ENCODE data around the gene TMED8. TPM values are rescaled to one million over a fixed set of nuclear protein-coding genes. Genes with fewer than 3 reads are reported as not detected.

TMED8 gene
- total and polyA plus RNA-seq, 2 donors from 2014 or later: 6.7 to 17.1 TPM

- Histone ChIP-seq H3K4me3 (ENCODE audit: low read length in 3 of 3) (no peak overlapping the region), H3K4me1 (ENCODE audit: control insufficient read depth in 2 of 3, insufficient read depth in 2 of 3, low read depth in 1 of 3, low read length in 3 of 3) (peaks cover 0 to 2% (median 0%) of the 10 kb centered on the region in 3 donors), H3K27me3 (ENCODE audit: control insufficient read depth, insufficient read depth, low read length) (no peaks in the 10 kb centered on the region), H3K9me3 (ENCODE audit: control insufficient read depth in 2 of 3, insufficient read depth in 1 of 3, low read length in 3 of 3) (no peaks in the 10 kb centered on the region), H3K9ac (ENCODE audit: low read length in 3 of 3) (no peak overlapping the region), H3K36me3 (ENCODE audit: control insufficient read depth in 2 of 3, insufficient read depth in 3 of 3, low read length in 3 of 3) (peaks cover 5 to 23% (median 21%) of the 10 kb centered on the region in 3 donors), H3K27ac (ENCODE audit: low read depth in 2 of 2, low read length in 2 of 2) (no peak overlapping the region)
- FAIRE-seq: no peak
- TF ChIP-seq, protein P1, sequence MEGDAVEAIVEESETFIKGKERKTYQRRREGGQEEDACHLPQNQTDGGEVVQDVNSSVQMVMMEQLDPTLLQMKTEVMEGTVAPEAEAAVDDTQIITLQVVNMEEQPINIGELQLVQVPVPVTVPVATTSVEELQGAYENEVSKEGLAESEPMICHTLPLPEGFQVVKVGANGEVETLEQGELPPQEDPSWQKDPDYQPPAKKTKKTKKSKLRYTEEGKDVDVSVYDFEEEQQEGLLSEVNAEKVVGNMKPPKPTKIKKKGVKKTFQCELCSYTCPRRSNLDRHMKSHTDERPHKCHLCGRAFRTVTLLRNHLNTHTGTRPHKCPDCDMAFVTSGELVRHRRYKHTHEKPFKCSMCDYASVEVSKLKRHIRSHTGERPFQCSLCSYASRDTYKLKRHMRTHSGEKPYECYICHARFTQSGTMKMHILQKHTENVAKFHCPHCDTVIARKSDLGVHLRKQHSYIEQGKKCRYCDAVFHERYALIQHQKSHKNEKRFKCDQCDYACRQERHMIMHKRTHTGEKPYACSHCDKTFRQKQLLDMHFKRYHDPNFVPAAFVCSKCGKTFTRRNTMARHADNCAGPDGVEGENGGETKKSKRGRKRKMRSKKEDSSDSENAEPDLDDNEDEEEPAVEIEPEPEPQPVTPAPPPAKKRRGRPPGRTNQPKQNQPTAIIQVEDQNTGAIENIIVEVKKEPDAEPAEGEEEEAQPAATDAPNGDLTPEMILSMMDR (IDR thresholded peaks at IDR 0.05; ENCODE audit: borderline replicate concordance, extremely low read depth, insufficient read depth): no peak
- intact Hi-C loops (cut with DNase I): no loop called here
- DNase-seq: no peak
Measured at GRCh38 chr14:77299771-77300170, 77.1 kb downstream of the TMED8 start.

DNA sequence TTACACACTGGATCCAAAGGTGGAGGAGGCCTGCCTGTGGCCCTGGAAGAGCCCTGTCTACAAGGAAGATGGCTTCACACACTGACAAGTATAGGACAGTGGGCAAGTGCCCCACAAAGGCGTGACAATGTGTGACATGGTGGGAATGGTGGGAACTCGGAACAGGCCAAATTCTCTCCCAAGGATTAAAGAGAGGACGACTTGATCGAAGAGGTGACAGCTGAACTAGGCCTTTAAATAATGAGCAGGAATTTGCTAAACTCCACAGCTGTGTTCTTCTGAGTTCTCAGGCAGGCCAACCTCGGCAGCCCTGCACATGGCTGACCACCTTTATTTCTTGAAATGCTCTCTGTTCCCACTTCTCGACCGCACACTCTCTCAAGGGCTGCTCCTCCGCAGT is 80.0 kb downstream of the TMED8 start:
- TF ChIP-seq, protein P1 (IDR thresholded peaks at IDR 0.05; ENCODE audit: borderline replicate concordance, extremely low read depth, insufficient read depth): no peak
- peaks cover 5 to 26% (median 20%) of the 10 kb centered on the region in 3 donors for H3K36me3 ChIP-seq (ENCODE audit: control insufficient read depth in 2 of 3, insufficient read depth in 3 of 3, low read length in 3 of 3)
- H3K27me3 ChIP-seq (ENCODE audit: control insufficient read depth, insufficient read depth, low read length): no peaks in the 10 kb centered on the region
- no peak overlapping the region for H3K27ac ChIP-seq (ENCODE audit: low read depth in 2 of 2, low read length in 2 of 2)
- H3K4me3 ChIP-seq (ENCODE audit: low read length in 3 of 3): no peak overlapping the region
- no peak overlapping the region for H3K9ac ChIP-seq (ENCODE audit: low read length in 3 of 3)
- H3K9me3 ChIP-seq (ENCODE audit: control insufficient read depth in 2 of 3, insufficient read depth in 1 of 3, low read length in 3 of 3): no peaks in the 10 kb centered on the region
- H3K4me1 ChIP-seq (ENCODE audit: control insufficient read depth in 2 of 3, insufficient read depth in 2 of 3, low read depth in 1 of 3, low read length in 3 of 3): peaks cover 0 to 2% (median 0%) of the 10 kb centered on the region in 3 donors
- FAIRE-seq (no peak), DNase-seq (no peak)
- intact Hi-C loops (cut with DNase I): no loop called here

- TF ChIP-seq, protein P1 (IDR thresholded peaks at IDR 0.05; ENCODE audit: borderline replicate concordance, extremely low read depth, insufficient read depth): no peak
- H3K36me3 ChIP-seq (ENCODE audit: control insufficient read depth in 2 of 3, insufficient read depth in 3 of 3, low read length in 3 of 3): peaks cover 5 to 26% (median 20%) of the 10 kb centered on the region in 3 donors
Measured at GRCh38 chr14:77296155-77296554, 80.7 kb downstream of the TMED8 start.

GRCh38 chr14:77290705-77291104 is 86.2 kb downstream of the TMED8 start:
- Histone ChIP-seq H3K27me3 (ENCODE audit: control insufficient read depth, insufficient read depth, low read length) (no peaks in the 10 kb centered on the region), H3K27ac (ENCODE audit: low read depth in 2 of 2, low read length in 2 of 2) (no peak overlapping the region), H3K4me1 (ENCODE audit: control insufficient read depth in 2 of 3, insufficient read depth in 2 of 3, low read depth in 1 of 3, low read length in 3 of 3) (no peaks in the 10 kb centered on the region), H3K9me3 (ENCODE audit: control insufficient read depth in 2 of 3, insufficient read depth in 1 of 3, low read length in 3 of 3) (no peaks in the 10 kb centered on the region), H3K9ac (ENCODE audit: low read length in 3 of 3) (no peak overlapping the region), H3K4me3 (ENCODE audit: low read length in 3 of 3) (no peak overlapping the region), H3K36me3 (ENCODE audit: control insufficient read depth in 2 of 3, insufficient read depth in 3 of 3, low read length in 3 of 3) (peaks cover under 1 to 27% (median 17%) of the 10 kb centered on the region in 3 donors)
- intact Hi-C loops (cut with DNase I): no loop called here
- FAIRE-seq (no peak), DNase-seq (no peak)
- TF ChIP-seq, protein P1 (IDR thresholded peaks at IDR 0.05; ENCODE audit: borderline replicate concordance, extremely low read depth, insufficient read depth): no peak

More at GRCh38 chr14:77296155-77296554, 80.7 kb downstream of the TMED8 start:
- no peak overlapping the region for H3K27ac ChIP-seq (ENCODE audit: low read depth in 2 of 2, low read length in 2 of 2)
- no peaks in the 10 kb centered on the region for H3K27me3 ChIP-seq (ENCODE audit: control insufficient read depth, insufficient read depth, low read length)
- H3K9me3 ChIP-seq (ENCODE audit: control insufficient read depth in 2 of 3, insufficient read depth in 1 of 3, low read length in 3 of 3): no peaks in the 10 kb centered on the region
- intact Hi-C loops (cut with DNase I): no loop called here
- H3K9ac ChIP-seq (ENCODE audit: low read length in 3 of 3): no peak overlapping the region
- H3K4me1 ChIP-seq (ENCODE audit: control insufficient read depth in 2 of 3, insufficient read depth in 2 of 3, low read depth in 1 of 3, low read length in 3 of 3): no peaks in the 10 kb centered on the region
- DNase-seq: no peak
- no peak for FAIRE-seq
- no peak overlapping the region for H3K4me3 ChIP-seq (ENCODE audit: low read length in 3 of 3)
